Ascending aorta (tissue), 2 donors: ENCODE data around the gene GOLT1A. TPM values are rescaled to one million over a fixed set of nuclear protein-coding genes. Genes with fewer than 3 reads are reported as not detected.
"Not testable (repeated sequence)": the region's sequence is repeated elsewhere in the genome, so short reads cannot be mapped to it uniquely, and the experiment has no call there.

Experiments
- DNase-seq, 2 donors: peaks; one replicate each; pipeline ENCODE4 v3.0.0-alpha.2; 2019; ENCODE audit warnings: low spot score in 2 of 2
- H3K27ac ChIP-seq, 2 donors: fragments of 200-600 bp; sonication (generic); one replicate each; pipeline ENCODE4 v1.5.1; 2016 to 2017; ENCODE audit warnings: mild to moderate bottlenecking in 1 of 2
- H3K27me3 ChIP-seq: fragments of 200-600 bp; sonication (generic); one replicate; pipeline ENCODE4 v1.5.1; 2017
- H3K36me3 ChIP-seq, 2 donors: fragments of 200-600 bp; sonication (generic); one replicate each; pipeline ENCODE4 v1.5.1; 2016
- H3K4me1 ChIP-seq, 2 donors: fragments of 200-600 bp; sonication (generic); one replicate each; pipeline ENCODE4 v1.5.1; 2016 to 2017; ENCODE audit warnings: mild to moderate bottlenecking in 1 of 2
- H3K4me3 ChIP-seq, 2 donors: fragments of 200-600 bp; sonication (generic); one replicate each; pipeline ENCODE4 v1.5.1; 2016 to 2017; ENCODE audit warnings: mild to moderate bottlenecking in 1 of 2
- H3K9me3 ChIP-seq, 2 donors: fragments of 200-600 bp; sonication (generic); one replicate each; pipeline ENCODE4 v1.5.1; 2016
- CTCF ChIP-seq, 3 experiments: fragments of 200-600 bp in 2 of 3; fragments of 450-650 bp in 1 of 3; sonication (generic) in 2 of 3; IDR thresholded peaks; one replicate each; pipeline ENCODE4 v1.5.1; 2016 to 2019; ENCODE audit warnings: antibody characterized with exemption in 3 of 3, mild to moderate bottlenecking in 1 of 3, moderate library complexity in 1 of 3
- intact Hi-C: fragments of 100-400 bp; cut with DNase I; formaldehyde crosslinking; loops from one replicate; pipeline ENCODE4 v1.15.1; 2023
- total RNA-seq: library from RNA; depleted of rRNA; stranded (reverse); fragments of >200 nt; gene quantifications from one replicate; pipeline ENCODE4 v1.1.0, GENCODE V29; 2016

GOLT1A gene
- total RNA-seq, 1 donor from 2014 or later = not detected

- intact Hi-C loops = no loop called here
- no peak for TF ChIP-seq CTCF (IDR thresholded peaks at IDR 0.05)
Measured at GRCh38 chr1:204246876-204247275, 33.1 kb upstream of the GOLT1A start.

DNA sequence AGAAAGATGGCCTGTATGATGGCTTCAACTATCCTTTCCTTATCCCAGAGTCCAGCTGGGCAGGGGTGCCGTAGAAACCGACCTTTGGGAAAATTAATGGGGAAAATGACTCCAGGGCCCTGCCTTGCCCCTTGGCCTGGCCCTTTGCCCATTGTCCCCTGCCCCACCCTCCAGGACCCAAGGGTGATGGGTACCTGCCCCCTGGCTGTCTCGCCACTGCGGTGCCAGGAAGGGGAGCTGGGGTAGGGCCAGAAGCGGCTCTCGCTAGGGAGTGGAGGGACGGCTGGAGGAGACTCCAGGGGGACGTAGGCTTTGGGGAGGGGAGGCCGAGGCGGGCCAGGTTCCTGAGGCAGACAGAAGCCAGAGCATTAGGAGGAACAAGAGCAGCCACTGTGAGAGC lies 29.1 kb upstream of the GOLT1A start:
- Histone ChIP-seq H3K36me3 (no peaks in the 10 kb centered on the region), H3K9me3 (no peaks in the 10 kb centered on the region), H3K4me1 (no peaks in the 10 kb centered on the region), H3K27ac (no peak overlapping the region), H3K27me3 (no peaks in the 10 kb centered on the region), H3K4me3 (no peak overlapping the region)
- no peak for TF ChIP-seq CTCF (IDR thresholded peaks at IDR 0.05)
- intact Hi-C loops = no loop called here
- DNase-seq = no peak

More at GRCh38 chr1:204246876-204247275, 33.1 kb upstream of the GOLT1A start:
- Histone ChIP-seq H3K27ac (no peak overlapping the region), H3K4me3 (no peak overlapping the region), H3K27me3 (no peaks in the 10 kb centered on the region), H3K4me1 (no peaks in the 10 kb centered on the region), H3K9me3 (no peaks in the 10 kb centered on the region), H3K36me3 (no peaks in the 10 kb centered on the region)
- DNase-seq = no peak

DNA sequence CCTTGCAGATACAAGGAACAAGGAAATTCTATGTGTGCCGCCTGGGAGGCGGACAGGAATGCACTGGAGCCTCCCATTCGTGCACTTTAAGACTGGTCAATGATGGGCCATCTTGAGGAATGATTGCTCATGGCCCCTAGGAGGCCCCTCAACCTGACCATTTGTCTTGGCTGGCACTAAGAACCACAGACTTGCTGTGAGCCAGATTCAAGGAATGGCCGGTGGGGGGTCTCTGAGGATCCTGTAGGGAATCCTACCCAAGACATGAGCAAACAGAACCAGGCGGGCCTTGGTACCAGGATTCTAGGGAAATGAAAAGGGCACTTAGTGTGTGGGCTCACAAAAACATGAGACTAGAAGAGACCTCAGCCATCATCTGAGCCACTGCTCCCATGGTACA lies 28.1 kb upstream of the GOLT1A start:
- no peak for DNase-seq
- H3K4me3 ChIP-seq = no peak overlapping the region
- H3K27me3 ChIP-seq = no peaks in the 10 kb centered on the region
- H3K27ac ChIP-seq = no peak overlapping the region
- H3K36me3 ChIP-seq = no peaks in the 10 kb centered on the region
- no peaks in the 10 kb centered on the region for H3K4me1 ChIP-seq
- intact Hi-C loops = no loop called here
- H3K9me3 ChIP-seq = no peaks in the 10 kb centered on the region
- no peak for TF ChIP-seq CTCF (IDR thresholded peaks at IDR 0.05)

GRCh38 chr1:204241050-204241449 lies 27.3 kb upstream of the GOLT1A start:
- Histone ChIP-seq H3K4me3 (no peak overlapping the region), H3K27ac (no peak overlapping the region), H3K36me3 (no peaks in the 10 kb centered on the region), H3K27me3 (no peaks in the 10 kb centered on the region), H3K9me3 (no peaks in the 10 kb centered on the region), H3K4me1 (no peaks in the 10 kb centered on the region)
- no peak for TF ChIP-seq CTCF (IDR thresholded peaks at IDR 0.05)
- intact Hi-C loops = no loop called here
- no peak for DNase-seq

DNA sequence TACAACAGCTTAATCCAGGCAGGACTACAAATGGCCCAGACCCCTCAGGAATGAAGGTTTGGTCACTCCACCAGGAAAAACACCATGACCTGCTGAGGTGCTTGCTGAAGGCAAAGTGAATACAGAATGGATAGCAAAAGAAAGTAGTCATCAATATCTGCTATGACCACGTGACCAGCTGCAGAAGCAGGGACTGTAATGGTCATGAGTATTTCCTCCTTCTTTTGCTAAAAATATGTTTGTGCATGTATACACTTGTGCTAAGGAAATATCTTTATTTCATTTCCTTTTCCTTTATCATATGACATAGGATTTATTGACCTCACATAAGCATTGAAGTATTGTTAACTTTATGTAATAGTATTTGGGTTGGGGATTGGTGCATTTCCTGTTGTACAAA lies 26.4 kb upstream of the GOLT1A start:
- Histone ChIP-seq H3K27ac (no peak overlapping the region), H3K4me3 (no peak overlapping the region), H3K36me3 (no peaks in the 10 kb centered on the region), H3K4me1 (no peaks in the 10 kb centered on the region), H3K27me3 (no peaks in the 10 kb centered on the region), H3K9me3 (no peaks in the 10 kb centered on the region)
- no peak for DNase-seq
- no peak for TF ChIP-seq CTCF (IDR thresholded peaks at IDR 0.05)
- intact Hi-C loops = no loop called here

GRCh38 chr1:204239401-204239800 lies 25.6 kb upstream of the GOLT1A start:
- DNase-seq, H3K27me3 ChIP-seq, H3K4me1 ChIP-seq, intact Hi-C loops, H3K9me3 ChIP-seq, H3K36me3 ChIP-seq, H3K4me3 ChIP-seq, H3K27ac ChIP-seq: not testable (repeated sequence)

- H3K36me3 ChIP-seq, H3K4me1 ChIP-seq, intact Hi-C loops, H3K27me3 ChIP-seq, H3K4me3 ChIP-seq, H3K9me3 ChIP-seq, DNase-seq, H3K27ac ChIP-seq: not testable (repeated sequence)
Measured at GRCh38 chr1:204238520-204238919, 24.7 kb upstream of the GOLT1A start.

GRCh38 chr1:204237515-204237914 lies 23.7 kb upstream of the GOLT1A start:
- H3K36me3 ChIP-seq, H3K27ac ChIP-seq, DNase-seq, intact Hi-C loops, H3K4me1 ChIP-seq, H3K9me3 ChIP-seq, H3K4me3 ChIP-seq, H3K27me3 ChIP-seq: not testable (repeated sequence)
